Endothelial cell of umbilical vein (primary cell): ENCODE results near the gene CASD1. TPM values are rescaled to one million over a fixed set of nuclear protein-coding genes. Genes with fewer than 3 reads are reported as not detected.

ENCODE experiments used
- BruUV-seq: library from RNA; stranded (reverse); fragments of 400-500 nt; replicated peaks from 2 replicates; lab custom pipeline; 2021; lab: Mats Ljungman, UMichigan
- CTCF ChIA-PET: fragments of 300-600, 350-600 bp; sonication (Branson Sonifier 250); formaldehyde crosslinking; loops from one replicate; lab custom pipeline; 2021; ENCODE audit warnings: antibody characterized with exemption, inconsistent platforms; lab: Charles Lee
- POLR2A ChIA-PET: fragments of 300-600, 350-600 bp; sonication (Branson Sonifier 250); formaldehyde crosslinking; loops from one replicate; lab custom pipeline; 2021; ENCODE audit warnings: antibody characterized with exemption, inconsistent platforms; lab: Charles Lee
- DNase-seq: peaks from one replicate; pipeline ENCODE4 v3.0.0-alpha.2; 2011; ENCODE audit warnings: low read depth, low spot score
- FAIRE-seq: peaks from 2 replicates; lab custom pipeline; 2011; peaks lifted over from hg19 to GRCh38; lab: Jason Lieb, UNC
- H2AFZ ChIP-seq: 2 replicates; pipeline ENCODE4 v1.6.0; 2012; ENCODE audit warnings: low read depth, low read length, control low read depth, inconsistent platforms
- H3K27ac ChIP-seq: 2 replicates; pipeline ENCODE4 v1.5.1; 2011; ENCODE audit warnings: low read depth, mild to moderate bottlenecking, control low read depth, low read length, moderate library complexity; ENCODE audit not compliant: insufficient read depth
- H3K27me3 ChIP-seq, 2 experiments: 2 replicates each; pipeline versions ENCODE4 v1.6.0 to v1.6.1; 2011; ENCODE audit warnings: low read length in 2 of 2, mixed read lengths in 1 of 2; ENCODE audit not compliant: control insufficient read depth in 2 of 2, insufficient read depth in 2 of 2
- H3K36me3 ChIP-seq, 2 experiments: 2 replicates in 1 of 2; 3 replicates in 1 of 2; pipeline ENCODE4 v1.5.1; 2011; ENCODE audit warnings: low read length in 2 of 2, mild to moderate bottlenecking in 1 of 2, moderate library complexity in 1 of 2; ENCODE audit not compliant: control insufficient read depth in 2 of 2, insufficient read depth in 2 of 2; ENCODE audit errors: extremely low read depth in 1 of 2
- H3K4me1 ChIP-seq: 3 replicates; pipeline ENCODE4 v1.5.1; 2011; ENCODE audit warnings: mild to moderate bottlenecking, low read length; ENCODE audit not compliant: control insufficient read depth, insufficient read depth; ENCODE audit errors: extremely low read depth
- H3K4me2 ChIP-seq: 2 replicates; pipeline ENCODE4 v1.6.1; 2011; ENCODE audit warnings: low read length, control low read depth, mixed read lengths; ENCODE audit not compliant: insufficient read depth
- H3K4me3 ChIP-seq, 3 experiments: fragments of 200-600 bp in 1 of 3; sonication (generic), shearing (Covaris generic) in 1 of 3; replicated peaks in 1 of 3; 2 replicates each; pipeline ENCODE4 v1.5.1; 2011 to 2016; ENCODE audit warnings: control low read depth in 3 of 3, low read length in 3 of 3, mild to moderate bottlenecking in 2 of 3, inconsistent platforms in 1 of 3, low read depth in 1 of 3, moderate library complexity in 1 of 3; ENCODE audit not compliant: insufficient read depth in 1 of 3
- H3K79me2 ChIP-seq: 2 replicates; pipeline ENCODE4 v1.6.0; 2012; ENCODE audit warnings: low read length, inconsistent platforms; ENCODE audit not compliant: control insufficient read depth, insufficient read depth
- H3K9ac ChIP-seq: replicated peaks from 2 replicates; pipeline ENCODE3; 2011; ENCODE audit warnings: low read length, control low read depth; ENCODE audit not compliant: insufficient read depth; ENCODE audit errors: extremely low read depth
- H3K9me1 ChIP-seq: replicated peaks from 3 replicates; pipeline ENCODE4 v1.6.0; 2011; ENCODE audit warnings: mild to moderate bottlenecking, low read length; ENCODE audit not compliant: control insufficient read depth, insufficient read depth; ENCODE audit errors: extremely low read depth
- H3K9me3 ChIP-seq: replicated peaks from 2 replicates; pipeline ENCODE4 v1.5.1; 2012; ENCODE audit warnings: low read length, inconsistent platforms; ENCODE audit not compliant: control insufficient read depth, insufficient read depth
- H4K20me1 ChIP-seq: replicated peaks from 2 replicates; pipeline ENCODE3; 2011; ENCODE audit warnings: mild to moderate bottlenecking, low read length; ENCODE audit not compliant: control insufficient read depth, insufficient read depth; ENCODE audit errors: extremely low read depth
- CTCF ChIP-seq, 2 donors: IDR thresholded peaks; 1 replicate in 1 of 2; 2 replicates in 1 of 2; pipeline ENCODE4 v1.5.1; 2011; ENCODE audit warnings: low read length in 2 of 2, mild to moderate bottlenecking in 2 of 2, moderate library complexity in 2 of 2, control low read depth in 1 of 2, inconsistent platforms in 1 of 2, low read depth in 1 of 2; ENCODE audit not compliant: insufficient read depth in 1 of 2; ENCODE audit errors: extremely low read depth in 1 of 2
- EZH2 ChIP-seq: IDR thresholded peaks from 2 replicates; pipeline ENCODE4 v1.6.1; 2012; ENCODE audit warnings: borderline replicate concordance, low read depth, mild to moderate bottlenecking, moderate library complexity, low read length, inconsistent platforms; ENCODE audit not compliant: severe bottlenecking
- FOS ChIP-seq: IDR thresholded peaks from 2 replicates; pipeline ENCODE4 v1.6.1; 2011; ENCODE audit warnings: mild to moderate bottlenecking, low read length, moderate library complexity, borderline replicate concordance; ENCODE audit not compliant: insufficient read depth
- GATA2 ChIP-seq: IDR thresholded peaks from 2 replicates; pipeline ENCODE4 v1.7.0; 2011; ENCODE audit warnings: low read depth, mild to moderate bottlenecking, moderate library complexity, mixed read lengths, low read length; ENCODE audit not compliant: insufficient read length, insufficient read depth
- JUN ChIP-seq: IDR thresholded peaks from 2 replicates; pipeline ENCODE4 v1.6.1; 2011; ENCODE audit warnings: borderline replicate concordance, low read depth; ENCODE audit not compliant: insufficient read length, insufficient read depth
- MYC ChIP-seq: IDR thresholded peaks from one replicate; pipeline ENCODE4 v1.6.1; 2011; ENCODE audit warnings: mild to moderate bottlenecking, low read depth, low read length
- POLR2A ChIP-seq: IDR thresholded peaks from 2 replicates; pipeline ENCODE4 v1.6.1; 2012; ENCODE audit warnings: low read depth, mild to moderate bottlenecking, control low read depth, low read length
- POLR2AphosphoS5 ChIP-seq: IDR thresholded peaks from 2 replicates; pipeline ENCODE4 v1.6.1; 2012; ENCODE audit warnings: low read depth, mild to moderate bottlenecking, control low read depth, low read length, moderate library complexity; ENCODE audit not compliant: insufficient read depth
- dilution Hi-C: fragments of 300-500 bp; cut with MboI; formaldehyde crosslinking; loops from one replicate; pipeline ENCODE4 v1.15.0; 2019; ENCODE audit warnings: low sequenced_read_pairs; ENCODE audit not compliant: extremely low pct_ligation_motif_present
- intact Hi-C: fragments of 100-400 bp; cut with micrococcal nuclease; formaldehyde crosslinking; loops from one replicate; pipeline ENCODE4 v1.10.0; 2022
- polyA plus RNA-seq, 4 experiments: library from polyadenylated mRNA; depleted of rRNA in 3 of 4; stranded (reverse) in 3 of 4; unstranded in 1 of 4; fragments of >200 nt; gene quantifications; 2 replicates each; pipeline versions ENCODE4 v1.2.1 to v1.2.3, GENCODE V29; 2011 to 2012; ENCODE audit warnings: missing spikeins in 1 of 4
- total RNA-seq: library from RNA; stranded (reverse); gene quantifications from 2 replicates; pipeline ENCODE4 v1.2.3, GENCODE V29; 2021
- TF ChIP-seq, protein P1 (sequence below): IDR thresholded peaks from 2 replicates; pipeline ENCODE4 v1.6.1; 2011; ENCODE audit not compliant: insufficient read depth, insufficient read length

The CASD1 gene
- total and polyA plus RNA-seq, 2 donors (not counting 3 experiments of a cell fraction or from before 2014, with no cell fraction given): 8.6 to 16.0 TPM

GRCh38 chr7:94565247-94565894, 55.8 kb downstream of the CASD1 start:
- H2AFZ ChIP-seq: no peak overlapping the region
- ChIA-PET POLR2A (no interaction called here), CTCF (interaction anchor here (0.8 kb wide), 1 partner anchor 14 kb away, joined by 3 read pairs; no protein-coding TSS in a partner anchor)
- no peak overlapping the region for H3K4me3 ChIP-seq
- H3K4me2 ChIP-seq: no peak overlapping the region
- dilution Hi-C loops (no loop called here), intact Hi-C loops (no loop called here)
- peaks cover 5% of the 10 kb centered on the region for H3K4me1 ChIP-seq
- no peak overlapping the region for H3K9ac ChIP-seq
- TF ChIP-seq EZH2: no peak
- no peak for TF ChIP-seq MYC
- TF ChIP-seq, protein P1, sequence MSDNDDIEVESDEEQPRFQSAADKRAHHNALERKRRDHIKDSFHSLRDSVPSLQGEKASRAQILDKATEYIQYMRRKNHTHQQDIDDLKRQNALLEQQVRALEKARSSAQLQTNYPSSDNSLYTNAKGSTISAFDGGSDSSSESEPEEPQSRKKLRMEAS: no peak
- no peak for TF ChIP-seq FOS
- no peak for TF ChIP-seq GATA2
- no peak for TF ChIP-seq CTCF (IDR thresholded peaks at IDR 0.05; ENCODE audit: extremely low read depth in 1 of 2, insufficient read depth in 1 of 2, low read depth in 1 of 2, low read length in 2 of 2)
- TF ChIP-seq POLR2AphosphoS5: no peak
- no peak for TF ChIP-seq JUN
- no peak for TF ChIP-seq POLR2A
- no peaks in the 10 kb centered on the region for H3K36me3 ChIP-seq
- no TSS peak for BruUV-seq
- FAIRE-seq (no peak), DNase-seq (no peak)
- no peaks in the 10 kb centered on the region for H3K79me2 ChIP-seq
- H3K9me1 ChIP-seq: no peaks in the 10 kb centered on the region
- H3K9me3 ChIP-seq: no peaks in the 10 kb centered on the region
- no peaks in the 10 kb centered on the region for H4K20me1 ChIP-seq
- no peak overlapping the region for H3K27ac ChIP-seq
- no peaks in the 10 kb centered on the region for H3K27me3 ChIP-seq
